Endothelial cell of umbilical vein (primary cell): ENCODE data around the gene NFKBIE.

Experiments used
- CTCF ChIP-seq, 2 donors: IDR thresholded peaks; 1 replicate in 1 of 2; 2 replicates in 1 of 2; pipeline ENCODE4 v1.5.1; 2011; ENCODE audit warnings: low read length in 2 of 2, mild to moderate bottlenecking in 2 of 2, moderate library complexity in 2 of 2, control low read depth in 1 of 2, inconsistent platforms in 1 of 2, low read depth in 1 of 2; ENCODE audit not compliant: insufficient read depth in 1 of 2; ENCODE audit errors: extremely low read depth in 1 of 2
- EZH2 ChIP-seq: IDR thresholded peaks from 2 replicates; pipeline ENCODE4 v1.6.1; 2012; ENCODE audit warnings: borderline replicate concordance, low read depth, mild to moderate bottlenecking, moderate library complexity, low read length, inconsistent platforms; ENCODE audit not compliant: severe bottlenecking
- FOS ChIP-seq: IDR thresholded peaks from 2 replicates; pipeline ENCODE4 v1.6.1; 2011; ENCODE audit warnings: mild to moderate bottlenecking, low read length, moderate library complexity, borderline replicate concordance; ENCODE audit not compliant: insufficient read depth
- POLR2A ChIP-seq: IDR thresholded peaks from 2 replicates; pipeline ENCODE4 v1.6.1; 2012; ENCODE audit warnings: low read depth, mild to moderate bottlenecking, control low read depth, low read length
- POLR2AphosphoS5 ChIP-seq: IDR thresholded peaks from 2 replicates; pipeline ENCODE4 v1.6.1; 2012; ENCODE audit warnings: low read depth, mild to moderate bottlenecking, control low read depth, low read length, moderate library complexity; ENCODE audit not compliant: insufficient read depth

GRCh38 chr6:44228031-44228430, 37.3 kb downstream of the NFKBIE start:
- TF ChIP-seq POLR2AphosphoS5 = no peak
- TF ChIP-seq CTCF (IDR thresholded peaks at IDR 0.05; ENCODE audit: extremely low read depth in 1 of 2, insufficient read depth in 1 of 2, low read depth in 1 of 2, low read length in 2 of 2) = no peak
- TF ChIP-seq POLR2A = no peak
- no peak for TF ChIP-seq EZH2
- TF ChIP-seq FOS = no peak
